SW480 (cell line): ENCODE data around the gene ERC2.
"Not testable (repeated sequence)": the region's sequence is repeated elsewhere in the genome, so short reads cannot be mapped to it uniquely, and the experiment has no call there.

Source experiments
- DNase-seq: peaks from one replicate; pipeline ENCODE4 v3.0.0-alpha.2; 2016; ENCODE audit warnings: low spot score

ERC2 gene

GRCh38 chr3:55884066-55884465, 584.2 kb downstream of the ERC2 start:
- DNase-seq: no peak

DNA sequence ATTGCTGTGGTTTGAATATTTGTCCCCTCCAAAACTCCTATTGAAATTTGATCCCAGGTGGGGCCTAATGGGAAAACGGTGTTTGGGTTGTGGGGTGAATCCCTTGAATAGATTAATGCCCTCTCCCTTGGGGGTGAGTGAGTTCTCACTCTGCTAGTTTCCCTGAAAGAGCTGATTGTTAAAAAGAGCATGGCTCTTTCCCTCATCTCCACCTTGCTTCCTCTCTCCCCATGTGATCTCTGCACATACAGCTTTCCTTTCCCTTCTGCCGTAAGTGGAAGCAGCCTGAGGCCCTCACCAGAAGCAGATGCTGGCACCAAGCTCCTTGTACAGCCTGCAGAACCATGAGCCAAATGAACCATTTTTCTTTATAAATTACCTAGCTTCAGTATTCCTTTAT, 586.3 kb downstream of the ERC2 start:
- no peak for DNase-seq

GRCh38 chr3:55880357-55880756, 587.9 kb downstream of the ERC2 start:
- DNase-seq: no peak

GRCh38 chr3:55879901-55880331, 588.4 kb downstream of the ERC2 start:
- no peak for DNase-seq

GRCh38 chr3:55877703-55878102, 590.6 kb downstream of the ERC2 start:
- no peak for DNase-seq

- no peak for DNase-seq
Observed at GRCh38 chr3:55876560-55876959, 591.7 kb downstream of the ERC2 start.

GRCh38 chr3:55875113-55875512, 593.2 kb downstream of the ERC2 start:
- DNase-seq: no peak

GRCh38 chr3:55873523-55874254, 594.6 kb downstream of the ERC2 start:
- DNase-seq: no peak

- DNase-seq: no peak
Observed at GRCh38 chr3:55870594-55870993, 597.7 kb downstream of the ERC2 start.

DNA sequence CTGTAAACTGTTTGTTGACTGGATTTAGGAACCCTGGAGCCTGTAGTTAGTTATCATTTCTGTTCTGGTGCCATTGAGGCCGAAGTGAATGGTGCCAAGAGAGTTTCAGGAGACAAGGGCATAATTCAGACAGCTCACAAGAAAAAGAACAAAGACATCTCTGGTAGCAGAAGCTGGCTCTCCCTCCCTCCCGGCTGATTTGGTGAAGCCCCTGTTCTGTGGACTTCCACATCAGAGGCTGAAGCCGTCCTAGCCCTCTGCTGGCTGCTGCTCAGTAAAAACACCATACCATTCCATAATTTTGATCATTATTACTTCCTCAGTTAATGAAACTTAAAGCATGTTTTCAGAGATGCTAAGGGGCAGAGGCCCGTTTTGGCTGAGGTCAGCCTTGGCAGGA, 599.9 kb downstream of the ERC2 start:
- no peak for DNase-seq

- DNase-seq: no peak
Observed at GRCh38 chr3:55863028-55863427, 605.2 kb downstream of the ERC2 start.

GRCh38 chr3:55860049-55860721, 608.1 kb downstream of the ERC2 start:
- DNase-seq: no peak

- no peak for DNase-seq
Observed at GRCh38 chr3:55859305-55859704, 609.0 kb downstream of the ERC2 start.

DNA sequence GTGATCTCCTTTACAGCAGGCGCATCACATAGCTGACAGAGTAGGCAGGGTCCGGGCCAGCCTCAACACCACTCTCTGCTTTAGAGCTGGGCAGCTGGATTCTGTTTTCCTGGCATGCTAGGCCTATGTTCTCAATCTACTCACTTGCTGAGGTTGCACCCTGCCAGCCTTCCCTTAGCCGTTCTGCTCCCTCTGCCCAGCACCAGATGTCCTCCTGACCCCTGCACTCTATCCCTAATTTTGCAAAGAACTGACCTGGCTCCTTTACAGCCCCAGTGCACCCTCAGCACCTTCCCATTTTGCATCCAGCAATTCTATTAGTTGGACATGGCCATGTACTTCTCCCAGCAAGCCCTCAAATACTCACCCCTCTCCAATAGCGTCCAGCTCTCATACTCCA, 609.5 kb downstream of the ERC2 start:
- DNase-seq: no peak

GRCh38 chr3:55858302-55858701, 610.0 kb downstream of the ERC2 start:
- DNase-seq: no peak

DNA sequence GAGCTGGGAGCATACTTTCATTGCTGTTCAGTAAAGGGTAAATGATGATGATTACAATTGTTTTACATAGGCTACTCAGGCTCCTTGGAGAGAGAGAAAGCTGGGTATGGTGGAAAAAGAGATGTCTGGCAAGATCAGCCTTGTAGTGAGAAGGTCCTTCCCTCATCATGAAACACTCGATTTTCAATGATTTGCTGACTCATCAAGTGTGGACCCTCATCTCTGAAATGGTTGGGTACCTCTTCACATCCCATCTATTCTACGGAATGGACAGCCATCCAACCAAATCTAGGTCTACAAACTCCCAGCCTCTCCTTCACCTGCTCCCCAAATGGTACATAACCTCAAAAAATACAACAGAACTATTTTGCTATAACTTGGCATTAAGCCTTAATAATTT, 610.6 kb downstream of the ERC2 start:
- no peak for DNase-seq

- no peak for DNase-seq
Observed at GRCh38 chr3:55855311-55855710, 613.0 kb downstream of the ERC2 start.

DNA sequence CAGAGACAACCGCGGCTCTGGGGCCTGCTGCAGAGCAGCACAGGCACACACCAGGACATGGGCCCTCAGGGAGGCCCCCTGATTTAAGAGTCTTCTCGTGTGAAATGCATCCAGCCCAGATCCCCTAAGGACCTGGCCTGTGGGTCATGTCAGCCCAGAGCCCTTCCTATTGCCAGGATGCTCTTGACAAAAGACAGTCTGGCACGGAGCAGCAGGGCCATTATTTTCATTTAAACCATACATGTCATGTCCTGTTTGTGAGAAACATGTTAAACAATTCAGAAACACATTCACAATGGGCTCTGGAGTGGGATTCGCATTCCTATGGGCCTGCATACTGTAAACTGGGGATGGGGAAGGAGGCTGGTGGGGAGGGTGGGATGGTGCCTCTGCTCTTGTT, 613.8 kb downstream of the ERC2 start:
- no peak for DNase-seq

GRCh38 chr3:55852326-55852725, 615.9 kb downstream of the ERC2 start:
- no peak for DNase-seq

GRCh38 chr3:55842204-55842603, 626.1 kb downstream of the ERC2 start:
- DNase-seq: no peak

DNA sequence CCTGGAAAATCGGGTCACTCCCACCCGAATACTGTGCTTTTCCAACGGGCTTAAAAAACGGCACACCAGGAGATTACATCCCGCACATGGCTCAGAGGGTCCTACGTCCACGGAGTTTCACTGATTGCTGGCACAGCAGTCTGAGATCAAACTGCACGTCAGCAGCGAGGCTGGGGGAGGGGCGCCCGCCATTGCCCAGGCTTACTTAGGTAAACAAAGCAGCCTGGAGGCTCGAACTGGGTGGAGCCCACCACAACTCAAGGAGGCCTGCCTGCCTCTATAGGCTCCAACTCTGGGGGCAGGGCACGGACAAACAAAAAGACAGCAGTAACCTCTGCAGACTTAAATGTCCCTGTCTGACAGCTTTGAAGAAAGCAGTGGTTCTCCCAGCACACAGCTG, 636.4 kb downstream of the ERC2 start:
- DNase-seq: not testable (repeated sequence)

DNA sequence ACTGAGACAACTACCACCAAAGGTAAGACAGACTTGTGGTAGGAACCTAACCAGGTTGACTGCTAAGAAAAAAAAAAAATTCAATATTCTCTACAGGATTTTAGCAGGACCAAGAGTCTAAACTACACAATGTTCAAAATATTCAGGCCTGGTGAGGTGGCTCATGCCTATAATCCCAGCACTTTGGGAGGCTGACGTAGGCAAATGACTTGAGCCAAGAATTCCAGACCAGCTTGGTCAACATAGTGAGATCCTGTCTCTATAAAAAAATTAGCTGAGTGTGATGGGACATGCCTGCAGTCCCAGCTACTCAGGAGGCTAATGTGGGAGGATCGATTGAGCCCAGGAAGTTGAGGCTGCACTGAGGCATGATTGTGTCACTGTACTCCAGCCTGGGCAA, 639.6 kb downstream of the ERC2 start:
- no peak for DNase-seq

DNA sequence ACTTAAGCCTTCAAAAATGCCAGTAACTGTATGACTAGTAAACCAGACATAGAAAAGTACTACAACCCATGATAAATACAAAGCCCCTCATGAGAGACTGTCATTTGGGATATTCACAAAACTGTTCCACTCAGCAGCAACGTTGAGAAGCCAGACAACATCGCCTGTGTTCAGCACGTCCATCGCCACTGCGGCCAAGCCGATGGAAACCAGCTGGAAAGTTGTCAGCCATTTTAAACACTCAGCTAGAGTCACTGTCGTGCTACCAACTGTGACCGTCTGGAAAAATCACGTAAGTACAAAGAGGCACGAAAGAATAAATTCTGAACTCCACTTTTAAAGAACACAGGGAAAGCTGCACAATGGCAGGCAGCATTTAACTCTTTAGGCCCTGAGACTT, 640.5 kb downstream of the ERC2 start:
- DNase-seq: no peak
